ENCODE results near the gene TAOK3.

Gene TAOK3

DNA sequence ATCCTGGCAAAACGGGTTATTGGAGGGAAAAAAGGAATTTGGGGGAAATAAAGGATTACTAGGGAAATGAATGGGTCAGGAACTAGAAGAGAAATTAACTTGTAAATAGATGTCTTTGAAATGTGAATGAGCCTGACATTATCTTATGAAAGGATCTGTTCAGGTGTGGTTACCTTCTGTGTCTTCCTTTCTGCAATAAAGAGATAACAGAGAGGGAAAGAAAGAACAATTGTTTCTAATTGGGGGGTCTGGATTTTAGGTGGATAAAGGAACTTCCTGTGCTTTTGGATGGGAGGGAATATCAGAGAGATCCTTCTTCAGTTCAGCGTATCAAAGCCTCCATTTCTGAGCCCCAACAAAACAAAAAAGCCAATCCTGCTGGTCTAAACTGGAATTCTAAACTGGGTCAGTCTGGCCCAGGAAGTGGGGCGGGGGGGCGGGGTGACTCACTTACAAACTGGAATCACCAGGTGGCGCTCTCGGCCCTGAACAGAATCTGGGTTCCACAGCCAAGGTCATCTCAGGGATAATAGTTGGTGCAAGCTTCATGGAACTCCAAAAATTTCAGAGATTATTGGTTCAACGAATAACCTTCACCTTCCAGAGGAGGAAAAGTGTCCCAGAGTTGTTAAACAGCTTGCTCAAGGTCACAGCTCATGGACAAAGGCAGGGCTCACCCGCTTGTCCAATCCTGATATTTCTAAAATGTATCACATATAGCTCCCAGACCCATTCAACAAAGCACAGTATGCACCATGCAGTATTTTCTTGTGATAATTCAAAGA, 251.9 kb downstream of the TAOK3 start:
- Histone ChIP-seq H3K4me2 (ENCODE audit: low read length) (no peak overlapping the region), H3K27me3 (ENCODE audit: low read depth, low read length) (no peaks in the 10 kb centered on the region), H3K27ac (ENCODE audit: low read length) (no peak overlapping the region), H3K4me3 (ENCODE audit: low read length) (no peak overlapping the region), H3K36me3 (replicated peaks; ENCODE audit: low read depth, low read length) (no peaks in the 10 kb centered on the region), H3K9ac (ENCODE audit: low read length) (no peak overlapping the region), H3K79me2 (ENCODE audit: low read length) (no peaks in the 10 kb centered on the region), H3K4me1 (ENCODE audit: low read length) (no peaks in the 10 kb centered on the region), H2AFZ (ENCODE audit: low read depth, low read length) (peak overlapping the region; percentile 78), H3K9me3 (ENCODE audit: insufficient read depth, low read length) (no peaks in the 10 kb centered on the region), H4K20me1 (ENCODE audit: insufficient read depth, low read length) (no peaks in the 10 kb centered on the region)
- TF ChIP-seq EZH2phosphoT487 (IDR thresholded peaks at IDR 0.05; ENCODE audit: low read depth) = no peak
- TF ChIP-seq, protein P1, sequence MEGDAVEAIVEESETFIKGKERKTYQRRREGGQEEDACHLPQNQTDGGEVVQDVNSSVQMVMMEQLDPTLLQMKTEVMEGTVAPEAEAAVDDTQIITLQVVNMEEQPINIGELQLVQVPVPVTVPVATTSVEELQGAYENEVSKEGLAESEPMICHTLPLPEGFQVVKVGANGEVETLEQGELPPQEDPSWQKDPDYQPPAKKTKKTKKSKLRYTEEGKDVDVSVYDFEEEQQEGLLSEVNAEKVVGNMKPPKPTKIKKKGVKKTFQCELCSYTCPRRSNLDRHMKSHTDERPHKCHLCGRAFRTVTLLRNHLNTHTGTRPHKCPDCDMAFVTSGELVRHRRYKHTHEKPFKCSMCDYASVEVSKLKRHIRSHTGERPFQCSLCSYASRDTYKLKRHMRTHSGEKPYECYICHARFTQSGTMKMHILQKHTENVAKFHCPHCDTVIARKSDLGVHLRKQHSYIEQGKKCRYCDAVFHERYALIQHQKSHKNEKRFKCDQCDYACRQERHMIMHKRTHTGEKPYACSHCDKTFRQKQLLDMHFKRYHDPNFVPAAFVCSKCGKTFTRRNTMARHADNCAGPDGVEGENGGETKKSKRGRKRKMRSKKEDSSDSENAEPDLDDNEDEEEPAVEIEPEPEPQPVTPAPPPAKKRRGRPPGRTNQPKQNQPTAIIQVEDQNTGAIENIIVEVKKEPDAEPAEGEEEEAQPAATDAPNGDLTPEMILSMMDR (IDR thresholded peaks at IDR 0.05; ENCODE audit: low read depth, low read length) = peak; percentile 42

DNA sequence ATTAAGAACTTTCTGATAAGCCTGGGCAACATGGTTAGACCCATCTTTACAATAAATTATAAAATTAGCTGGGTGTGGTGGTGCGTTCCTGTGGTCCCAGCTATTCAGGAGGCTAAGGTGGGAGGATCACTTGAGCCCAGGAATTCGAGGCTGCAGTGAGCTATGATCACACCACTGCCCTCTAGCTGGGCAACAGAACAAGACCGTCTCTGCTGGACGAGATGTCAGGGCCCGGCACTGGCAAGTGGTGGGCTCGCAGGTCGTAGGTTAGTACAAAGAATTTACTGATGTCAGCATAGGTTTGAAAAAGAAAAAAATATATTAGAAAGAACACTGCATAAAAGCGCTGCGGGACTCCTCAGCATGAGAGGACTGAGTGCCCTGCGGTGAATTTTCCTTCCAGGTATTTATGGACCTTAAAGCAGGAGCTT, 253.2 kb downstream of the TAOK3 start:
- Histone ChIP-seq H3K27me3 (ENCODE audit: low read depth, low read length) (no peaks in the 10 kb centered on the region), H3K4me3 (ENCODE audit: low read length) (no peak overlapping the region), H3K27ac (ENCODE audit: low read length) (no peak overlapping the region), H4K20me1 (ENCODE audit: insufficient read depth, low read length) (no peaks in the 10 kb centered on the region), H3K9me3 (ENCODE audit: insufficient read depth, low read length) (no peaks in the 10 kb centered on the region), H3K79me2 (ENCODE audit: low read length) (no peaks in the 10 kb centered on the region), H3K4me1 (ENCODE audit: low read length) (no peaks in the 10 kb centered on the region), H3K9ac (ENCODE audit: low read length) (no peak overlapping the region), H3K4me2 (ENCODE audit: low read length) (no peak overlapping the region), H3K36me3 (replicated peaks; ENCODE audit: low read depth, low read length) (no peaks in the 10 kb centered on the region), H2AFZ (ENCODE audit: low read depth, low read length) (no peak overlapping the region)
- TF ChIP-seq, protein P1 (IDR thresholded peaks at IDR 0.05; ENCODE audit: low read depth, low read length) = no peak
- no peak for TF ChIP-seq EZH2phosphoT487 (IDR thresholded peaks at IDR 0.05; ENCODE audit: low read depth)

DNA sequence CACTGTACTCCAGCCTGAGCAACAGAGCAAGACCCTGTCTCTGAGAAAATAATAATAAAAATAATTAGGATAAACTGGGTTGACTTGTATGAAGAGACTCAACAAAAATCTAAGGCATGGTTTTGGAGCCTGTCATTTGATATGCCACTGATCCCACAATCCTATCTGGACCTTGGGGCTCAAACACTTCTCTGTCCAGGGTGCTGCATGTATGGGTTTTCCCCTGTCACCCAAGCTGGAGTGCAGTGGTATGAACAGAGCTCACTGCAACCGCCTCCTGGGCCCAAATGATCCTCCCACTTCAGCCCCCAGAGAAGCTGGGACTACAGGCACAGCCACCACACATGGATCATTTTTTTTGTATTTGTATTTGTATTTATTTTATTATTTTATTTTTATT, 263.6 kb downstream of the TAOK3 start:
- Histone ChIP-seq H3K4me3 (ENCODE audit: low read length) (no peak overlapping the region), H3K9me3 (ENCODE audit: insufficient read depth, low read length) (no peaks in the 10 kb centered on the region), H3K79me2 (ENCODE audit: low read length) (no peaks in the 10 kb centered on the region), H4K20me1 (ENCODE audit: insufficient read depth, low read length) (no peaks in the 10 kb centered on the region), H2AFZ (ENCODE audit: low read depth, low read length) (no peak overlapping the region), H3K4me1 (ENCODE audit: low read length) (0 out of 2 replicates have a peak, but pooled peaks cover 3% of the 10 kb centered on the region), H3K27ac (ENCODE audit: low read length) (no peak overlapping the region), H3K36me3 (replicated peaks; ENCODE audit: low read depth, low read length) (no peaks in the 10 kb centered on the region), H3K27me3 (ENCODE audit: low read depth, low read length) (no peaks in the 10 kb centered on the region), H3K4me2 (ENCODE audit: low read length) (no peak overlapping the region), H3K9ac (ENCODE audit: low read length) (no peak overlapping the region)
- no peak for TF ChIP-seq EZH2phosphoT487 (IDR thresholded peaks at IDR 0.05; ENCODE audit: low read depth)
- TF ChIP-seq, protein P1 (IDR thresholded peaks at IDR 0.05; ENCODE audit: low read depth, low read length) = no peak

DNA sequence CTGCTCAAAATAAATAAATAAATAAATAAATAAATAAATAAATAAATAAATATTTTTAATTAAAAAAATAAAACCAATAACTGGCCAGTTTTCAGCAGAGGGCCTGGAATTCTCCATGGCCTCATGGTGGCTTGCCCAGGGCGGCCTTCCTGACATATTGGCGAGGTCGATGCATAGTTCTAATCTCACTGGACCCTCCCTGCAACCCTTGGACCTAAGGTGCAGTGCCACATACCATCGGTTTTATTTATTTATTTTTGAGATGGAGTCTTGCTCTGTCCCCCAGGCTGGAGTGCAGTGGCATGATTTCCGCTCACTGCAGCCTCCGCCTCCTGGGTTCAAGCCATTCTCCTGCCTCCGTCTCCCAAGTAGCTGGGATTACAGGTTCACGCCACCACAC, 265.0 kb downstream of the TAOK3 start:
- H3K4me2 ChIP-seq (ENCODE audit: low read length) = no peak overlapping the region
- H3K9ac ChIP-seq (ENCODE audit: low read length) = no peak overlapping the region
- no peaks in the 10 kb centered on the region for H3K36me3 ChIP-seq (replicated peaks; ENCODE audit: low read depth, low read length)
- TF ChIP-seq, protein P1 (IDR thresholded peaks at IDR 0.05; ENCODE audit: low read depth, low read length) = no peak
- no peak for TF ChIP-seq EZH2phosphoT487 (IDR thresholded peaks at IDR 0.05; ENCODE audit: low read depth)
- peaks cover 2% of the 10 kb centered on the region; the same call in 1 of the 2 replicates for H3K27me3 ChIP-seq (ENCODE audit: low read depth, low read length)
- H4K20me1 ChIP-seq (ENCODE audit: insufficient read depth, low read length) = no peaks in the 10 kb centered on the region
- no peak overlapping the region for H3K4me3 ChIP-seq (ENCODE audit: low read length)
- H3K9me3 ChIP-seq (ENCODE audit: insufficient read depth, low read length) = no peaks in the 10 kb centered on the region
- no peak overlapping the region for H3K27ac ChIP-seq (ENCODE audit: low read length)
- no peaks in the 10 kb centered on the region for H3K79me2 ChIP-seq (ENCODE audit: low read length)
- H3K4me1 ChIP-seq (ENCODE audit: low read length) = 0 out of 2 replicates have a peak, but pooled peaks cover 3% of the 10 kb centered on the region
- H2AFZ ChIP-seq (ENCODE audit: low read depth, low read length) = no peak overlapping the region
